Cardiac muscle cell (in vitro differentiated cells and primary cell): ENCODE measurements around the gene MTG1. TPM values are rescaled to one million over a fixed set of nuclear protein-coding genes. Genes with fewer than 3 reads are reported as not detected.

Experiments used
- DNase-seq, 2 donors: peaks; one replicate each; pipeline versions ENCODE4 v3.0.0 to v3.0.0-alpha.2; 2010 to 2017; ENCODE audit warnings: low read depth in 1 of 2, low spot score in 1 of 2
- H3K27ac ChIP-seq: fragments of 200-600 bp; sonication (generic); 2 replicates; pipeline ENCODE4 v1.5.1; 2016
- H3K27me3 ChIP-seq: fragments of 200-600 bp; sonication (generic); 2 replicates; pipeline ENCODE4 v1.6.0; 2016; ENCODE audit warnings: control low read depth
- H3K36me3 ChIP-seq: fragments of 200-600 bp; sonication (generic); 2 replicates; pipeline ENCODE4 v1.5.1; 2016; ENCODE audit warnings: control low read depth
- H3K4me1 ChIP-seq: fragments of 200-600 bp; sonication (generic); 2 replicates; pipeline ENCODE4 v1.8.1; 2017; ENCODE audit warnings: low read depth, mild to moderate bottlenecking, mixed run types
- H3K4me3 ChIP-seq: fragments of 200-600 bp; sonication (generic); 2 replicates; pipeline ENCODE4 v1.5.1; 2016; ENCODE audit warnings: mild to moderate bottlenecking
- H3K9me3 ChIP-seq: fragments of 200-600 bp; sonication (generic); 2 replicates; pipeline ENCODE4 v1.5.1; 2017; ENCODE audit warnings: low read depth, mild to moderate bottlenecking, control low read depth
- CTCF ChIP-seq: IDR thresholded peaks from 2 replicates; pipeline ENCODE4 v1.5.1; 2012; ENCODE audit warnings: low read depth, mild to moderate bottlenecking, low read length
- polyA plus RNA-seq: library from polyadenylated mRNA; unstranded; fragments of >200 nt; fragmentation: Nextera tagmentation; extraction: Ambion mirVana; gene quantifications from 2 replicates; pipeline ENCODE4 v1.2.1, GENCODE V29; 2016
- total RNA-seq: library from RNA; depleted of rRNA; stranded (reverse); fragments of >200 nt; gene quantifications from 2 replicates; pipeline ENCODE4 v1.2.3, GENCODE V29; 2016

Gene MTG1
- total and polyA plus RNA-seq, 2 experiments from 2014 or later, result 35.3 to 123 TPM

GRCh38 chr10:133349577-133350011 lies 44.4 kb upstream of the MTG1 start:
- H3K27me3 ChIP-seq, result no peaks in the 10 kb centered on the region
- no peaks in the 10 kb centered on the region for H3K36me3 ChIP-seq

GRCh38 chr10:133350283-133350949 lies 43.5 kb upstream of the MTG1 start:
- DNase-seq, result no peak
- H3K9me3 ChIP-seq, result no peaks in the 10 kb centered on the region
- H3K27ac ChIP-seq, result no peak overlapping the region
- no peak for TF ChIP-seq CTCF
- H3K4me1 ChIP-seq, result no peaks in the 10 kb centered on the region
- H3K27me3 ChIP-seq, result no peaks in the 10 kb centered on the region
- H3K36me3 ChIP-seq, result no peaks in the 10 kb centered on the region
- H3K4me3 ChIP-seq, result no peak overlapping the region

More at GRCh38 chr10:133349577-133350011, 44.4 kb upstream of the MTG1 start:
- H3K4me1 ChIP-seq, result no peaks in the 10 kb centered on the region
- no peak for TF ChIP-seq CTCF
- H3K9me3 ChIP-seq, result no peaks in the 10 kb centered on the region
- no peak overlapping the region for H3K27ac ChIP-seq
- no peak overlapping the region for H3K4me3 ChIP-seq
- no peak for DNase-seq

GRCh38 chr10:133350950-133351329 lies 43.0 kb upstream of the MTG1 start:
- Histone ChIP-seq H3K27me3 (no peaks in the 10 kb centered on the region), H3K4me3 (no peak overlapping the region), H3K27ac (no peak overlapping the region), H3K36me3 (no peaks in the 10 kb centered on the region), H3K9me3 (no peaks in the 10 kb centered on the region), H3K4me1 (no peaks in the 10 kb centered on the region)
- DNase-seq, result no peak
- TF ChIP-seq CTCF, result no peak

- DNase-seq, result no peak
- Histone ChIP-seq H3K27ac (no peak overlapping the region), H3K27me3 (no peaks in the 10 kb centered on the region), H3K9me3 (no peaks in the 10 kb centered on the region), H3K4me3 (no peak overlapping the region), H3K4me1 (no peaks in the 10 kb centered on the region), H3K36me3 (no peaks in the 10 kb centered on the region)
- TF ChIP-seq CTCF, result no peak
Observed at GRCh38 chr10:133351408-133352318, 42.3 kb upstream of the MTG1 start.

- Histone ChIP-seq H3K27me3 (no peaks in the 10 kb centered on the region), H3K4me3 (no peak overlapping the region)
- no peak for DNase-seq
Observed at GRCh38 chr10:133353202-133353959, 40.6 kb upstream of the MTG1 start.

More at GRCh38 chr10:133353202-133353959, 40.6 kb upstream of the MTG1 start:
- H3K36me3 ChIP-seq, result no peaks in the 10 kb centered on the region
- H3K27ac ChIP-seq, result no peak overlapping the region
- no peaks in the 10 kb centered on the region for H3K9me3 ChIP-seq
- no peaks in the 10 kb centered on the region for H3K4me1 ChIP-seq
- no peak for TF ChIP-seq CTCF
